ENCODE measurements around the gene HS3ST2.

Gene HS3ST2

GRCh38 chr16:22813948-22814710 is at the start of gene HS3ST2:
Gene HS3ST2 (plus strand): TSS chr16:22814162. CDS start chr16:22814611, 449 bp downstream.
- DNase-seq (ENCODE audit: low read depth in 2 of 2): peak in 1 of 2 donors; percentile 7

DNA sequence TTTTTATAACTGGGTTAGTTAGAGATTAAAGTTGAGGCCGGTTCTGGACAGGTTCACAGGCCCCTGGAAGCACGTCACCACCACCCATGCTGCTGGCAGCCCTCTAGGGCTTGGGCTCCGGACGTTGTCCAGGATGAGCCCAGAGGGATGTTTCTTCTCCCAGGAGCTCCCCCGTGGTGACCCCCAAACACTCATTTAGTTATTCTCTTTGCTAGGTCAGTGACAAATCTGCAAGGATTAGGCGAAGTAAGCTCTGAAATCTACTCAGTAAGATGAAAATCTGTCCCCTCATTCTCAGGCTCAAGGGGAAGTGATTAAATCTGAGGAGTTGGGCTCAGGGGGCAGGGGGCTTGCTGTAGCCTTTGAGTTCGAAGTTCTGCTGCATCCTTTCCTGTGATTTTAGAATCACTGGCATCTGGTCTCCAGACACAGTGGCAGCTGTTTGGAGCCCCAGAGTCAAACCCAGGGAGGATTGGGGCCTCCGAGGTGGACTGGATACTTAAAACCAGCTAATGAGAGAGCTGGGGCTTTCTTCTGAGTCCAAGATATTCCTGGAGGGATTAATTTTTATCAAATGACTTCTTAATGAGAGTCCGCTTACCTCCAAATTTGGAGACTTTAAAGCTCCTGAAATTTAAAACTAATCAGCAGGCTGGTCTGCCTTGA is 49.2 kb upstream of the HS3ST2 start:
- no peak for DNase-seq (ENCODE audit: low read depth in 2 of 2)

DNA sequence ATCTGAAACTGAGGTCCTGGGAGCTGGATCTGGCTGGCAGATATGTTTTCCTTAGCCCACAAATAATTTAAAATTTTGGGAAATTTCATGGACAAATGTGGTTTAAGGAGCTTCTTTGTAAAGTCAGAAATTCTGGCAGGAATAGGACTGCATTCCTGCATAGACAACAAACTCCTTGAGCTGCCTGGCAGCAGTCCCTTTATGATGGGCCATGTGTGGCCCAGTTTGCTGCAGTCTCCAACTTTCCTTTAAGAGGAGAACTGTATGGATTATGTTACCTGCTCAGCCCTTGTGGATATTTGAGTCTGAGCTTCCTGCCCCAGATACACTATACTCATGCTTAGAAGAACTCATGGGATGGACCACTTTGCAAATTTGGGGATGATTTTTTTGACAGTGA is 48.5 kb upstream of the HS3ST2 start:
- no peak for DNase-seq (ENCODE audit: low read depth in 2 of 2)

DNA sequence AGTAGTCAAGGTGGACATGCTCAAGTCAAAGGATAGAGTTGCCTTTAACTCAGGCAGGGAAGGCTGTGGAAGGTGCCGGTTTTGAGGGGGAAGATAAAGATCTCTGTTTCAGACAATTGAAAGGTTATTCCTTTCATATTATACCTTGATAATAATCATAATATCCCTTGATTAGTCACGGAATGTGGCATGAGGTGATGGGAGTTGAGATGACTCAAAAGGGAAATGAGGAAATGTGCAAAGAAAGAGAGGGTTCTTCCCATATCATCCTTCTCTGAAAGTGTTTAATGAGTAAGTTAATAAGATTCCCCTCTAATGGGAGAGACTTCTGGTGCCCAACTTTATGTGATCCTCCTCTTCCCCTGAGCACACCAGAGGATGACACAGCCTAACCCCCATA is 43.1 kb upstream of the HS3ST2 start:
- DNase-seq (ENCODE audit: low read depth in 2 of 2): no peak

- no peak for DNase-seq (ENCODE audit: low read depth in 2 of 2)
These were observed 42.4 kb upstream of the HS3ST2 start for GRCh38 chr16:22771551-22771950.

GRCh38 chr16:22775220-22775922 is 38.6 kb upstream of the HS3ST2 start:
- no peak for DNase-seq (ENCODE audit: low read depth in 2 of 2)

- DNase-seq (ENCODE audit: low read depth in 2 of 2): no peak
These were observed 32.5 kb upstream of the HS3ST2 start for GRCh38 chr16:22781480-22781879.

GRCh38 chr16:22782314-22782713 is 31.6 kb upstream of the HS3ST2 start:
- no peak for DNase-seq (ENCODE audit: low read depth in 2 of 2)

- DNase-seq (ENCODE audit: low read depth in 2 of 2): no peak
These were observed 29.2 kb upstream of the HS3ST2 start for GRCh38 chr16:22784690-22785214.

DNA sequence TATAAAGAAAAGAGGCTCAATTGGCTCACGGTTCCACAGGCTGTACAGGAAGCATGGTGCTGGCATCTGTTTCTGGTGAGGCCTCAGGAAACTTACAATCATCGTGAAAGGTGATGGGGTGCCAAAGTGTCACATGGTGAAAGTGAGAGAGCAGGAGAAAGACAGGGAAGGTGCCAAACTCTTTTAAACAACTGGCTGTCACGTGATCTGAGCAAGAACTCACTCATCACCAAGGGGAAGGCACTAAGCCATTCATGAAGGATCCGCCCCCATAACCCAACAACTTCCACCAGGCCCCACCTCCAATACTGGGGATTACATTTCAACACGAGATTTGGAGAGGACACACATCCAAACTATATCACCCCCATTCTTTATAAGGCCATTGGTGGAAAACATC is 28.4 kb upstream of the HS3ST2 start:
- no peak for DNase-seq (ENCODE audit: low read depth in 2 of 2)

DNA sequence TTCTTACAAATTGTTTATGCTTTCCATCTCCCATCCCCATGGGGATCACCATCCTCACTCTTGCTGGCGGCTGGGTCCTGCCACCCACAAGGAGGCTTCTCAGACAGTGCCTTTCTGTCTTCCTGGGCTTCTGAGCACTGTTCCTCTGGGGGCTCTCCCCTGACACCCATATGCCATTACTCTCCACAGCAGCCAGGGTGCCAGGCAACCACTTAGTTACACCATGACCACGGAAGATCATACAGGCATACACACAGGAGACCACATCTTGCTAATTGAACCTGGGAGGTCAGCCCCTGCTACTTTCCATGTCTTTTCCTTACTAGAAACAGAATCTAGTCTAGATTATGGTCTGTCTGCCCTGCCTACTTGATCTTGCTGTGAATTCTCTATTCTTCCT is 27.7 kb upstream of the HS3ST2 start:
- DNase-seq (ENCODE audit: low read depth in 2 of 2): no peak

DNA sequence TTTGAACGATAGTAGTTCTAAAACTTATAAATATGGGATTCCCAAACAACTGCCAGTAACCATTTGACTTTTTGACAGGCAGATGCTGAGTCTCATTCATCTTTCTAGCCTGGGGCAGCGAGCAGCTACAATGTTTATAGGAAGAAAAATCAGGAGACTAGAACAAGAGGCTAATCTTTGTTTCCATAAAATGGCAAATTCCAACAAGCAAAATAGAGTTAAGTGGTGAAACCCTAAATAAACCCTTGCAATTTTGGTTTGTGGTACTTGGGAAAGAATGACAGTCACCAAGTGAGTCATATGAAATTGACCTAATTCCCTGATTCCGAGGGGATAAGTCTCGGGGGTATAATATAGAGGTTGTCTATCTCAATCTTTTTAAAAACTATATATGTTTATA is 27.3 kb upstream of the HS3ST2 start:
- DNase-seq (ENCODE audit: low read depth in 2 of 2): no peak

DNA sequence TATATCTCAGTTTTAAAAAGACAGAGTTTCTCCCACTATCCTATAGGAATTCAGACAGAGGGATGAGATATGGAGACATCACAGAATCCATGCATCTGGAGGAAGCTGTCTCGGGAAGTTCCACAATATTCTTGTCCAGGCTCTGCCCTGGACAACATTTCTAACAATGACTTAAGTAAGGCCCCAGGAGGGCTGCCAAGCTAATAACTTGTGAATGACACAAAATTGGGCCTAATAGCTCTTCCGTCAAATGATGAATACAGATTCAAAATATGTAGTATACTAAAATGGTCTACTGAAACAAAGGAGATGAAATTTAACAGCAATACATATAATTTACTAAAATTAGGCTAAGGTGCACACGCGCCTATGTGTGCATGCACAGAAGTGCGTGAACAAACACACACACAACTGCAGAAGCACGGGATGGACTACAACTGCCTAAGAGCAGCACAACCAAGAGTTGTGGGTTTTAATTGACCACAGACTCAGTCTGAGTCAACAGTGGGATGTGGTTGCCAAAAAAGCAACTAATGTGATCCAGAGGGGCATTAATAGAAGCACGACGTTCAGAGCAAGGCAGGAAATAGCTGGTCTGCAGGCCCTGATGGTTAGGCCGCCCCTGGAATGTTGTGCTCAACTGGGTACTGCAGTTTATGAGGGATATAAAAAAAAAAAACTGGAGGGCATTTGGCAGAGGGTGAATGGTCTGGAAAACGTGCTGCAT is 26.3 kb upstream of the HS3ST2 start:
- no peak for DNase-seq (ENCODE audit: low read depth in 2 of 2)

GRCh38 chr16:22788193-22788530 is 25.8 kb upstream of the HS3ST2 start:
- no peak for DNase-seq (ENCODE audit: low read depth in 2 of 2)

GRCh38 chr16:22789281-22789945 is 24.5 kb upstream of the HS3ST2 start:
- DNase-seq (ENCODE audit: low read depth in 2 of 2): no peak

DNA sequence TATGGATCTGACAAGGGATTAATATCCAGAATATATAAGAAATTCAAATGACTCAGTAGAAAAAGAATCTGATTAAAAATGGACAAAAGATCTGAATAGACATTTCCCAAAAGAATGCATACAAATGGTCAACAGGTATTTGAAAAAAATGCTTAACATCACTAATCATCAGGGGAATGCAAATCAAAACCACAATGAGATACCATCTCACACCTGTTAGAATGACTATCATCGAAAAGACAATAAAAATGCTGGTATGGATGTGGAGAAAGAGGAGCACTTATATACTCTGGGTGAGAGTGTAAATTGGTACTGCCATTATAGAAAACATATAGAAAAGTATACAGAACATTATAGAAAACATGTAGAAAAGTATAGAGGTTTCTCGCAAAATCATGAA is 16.4 kb upstream of the HS3ST2 start:
- DNase-seq (ENCODE audit: low read depth in 2 of 2): no peak

GRCh38 chr16:22799113-22799512 is 14.8 kb upstream of the HS3ST2 start:
- no peak for DNase-seq (ENCODE audit: low read depth in 2 of 2)

GRCh38 chr16:22804893-22805292 is 9.1 kb upstream of the HS3ST2 start:
- DNase-seq (ENCODE audit: low read depth in 2 of 2): no peak

DNA sequence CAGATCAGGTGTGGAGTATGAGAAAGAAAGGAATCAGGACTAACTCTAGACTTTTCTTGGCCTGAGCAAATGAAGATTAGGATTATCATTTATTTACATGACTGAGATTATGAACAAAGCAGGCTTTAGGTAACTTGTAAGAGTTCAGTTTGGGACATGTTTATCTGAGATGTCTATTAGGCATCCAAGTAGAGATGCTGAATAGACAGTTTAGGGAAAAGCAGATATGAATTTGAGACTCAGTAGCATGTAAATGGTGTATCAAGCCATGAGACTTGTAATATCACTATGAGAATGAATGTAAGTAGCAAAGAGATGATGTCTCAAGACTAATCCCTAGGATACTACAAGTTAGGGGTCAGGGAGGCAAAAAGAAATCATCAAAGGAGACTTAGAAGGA is 8.6 kb upstream of the HS3ST2 start:
- no peak for DNase-seq (ENCODE audit: low read depth in 2 of 2)

- DNase-seq (ENCODE audit: low read depth in 2 of 2): no peak
These were observed 7.2 kb upstream of the HS3ST2 start for GRCh38 chr16:22806811-22807210.

- no peak for DNase-seq (ENCODE audit: low read depth in 2 of 2)
These were observed 3.7 kb upstream of the HS3ST2 start for GRCh38 chr16:22810226-22810625.

Measured in stimulated activated CD4-positive, alpha-beta T cell treated with anti-CD3 and anti-CD28 coated beads, Interleukin-4, amount 100 ng/mL, for 48 hours (primary cell).